HL-60 (cell line): ENCODE measurements around the gene TBC1D17.

Experiments used
- DNase-seq, 2 experiments: peaks; one replicate each; pipeline ENCODE4 v3.0.0-alpha.2; 2010 to 2020; ENCODE audit warnings: low read depth in 1 of 2, low spot score in 1 of 2
- H3K27ac ChIP-seq: fragments of 250-450 bp; sonication (Bioruptor Pico); replicated peaks from 2 replicates; pipeline ENCODE4 v1.5.1; 2020; ENCODE audit warnings: mild to moderate bottlenecking, moderate library complexity
- H3K27me3 ChIP-seq: fragments of 250-450 bp; sonication (Bioruptor Pico); 2 replicates; pipeline ENCODE4 v1.5.1; 2021; ENCODE audit warnings: mild to moderate bottlenecking, moderate library complexity; ENCODE audit not compliant: insufficient read depth, poor library complexity, severe bottlenecking
- H3K4me3 ChIP-seq: replicated peaks from 2 replicates; pipeline ENCODE4 v1.5.1; 2011; ENCODE audit warnings: mild to moderate bottlenecking, control low read depth, low read length; ENCODE audit not compliant: insufficient read depth
- CTCF ChIP-seq: IDR thresholded peaks from one replicate; pipeline ENCODE4 v1.5.1; 2011; ENCODE audit warnings: low read length, control low read depth, inconsistent platforms; ENCODE audit not compliant: insufficient read depth
- GABPA ChIP-seq: IDR thresholded peaks from 2 replicates; pipeline ENCODE4 v1.6.1; 2012; ENCODE audit warnings: low read depth
- POLR2AphosphoS5 ChIP-seq: IDR thresholded peaks from 2 replicates; pipeline ENCODE4 v1.6.1; 2012; ENCODE audit warnings: low read depth
- REST ChIP-seq: IDR thresholded peaks from 2 replicates; pipeline ENCODE4 v1.6.1; 2012; ENCODE audit warnings: low read depth; ENCODE audit not compliant: insufficient replicate concordance
- SPI1 ChIP-seq: IDR thresholded peaks from 2 replicates; pipeline ENCODE4 v1.6.1; 2012; ENCODE audit warnings: low read depth, mild to moderate bottlenecking, borderline replicate concordance

The TBC1D17 gene

GRCh38 chr19:49846408-49846807 lies 31.1 kb upstream of the TBC1D17 start:
- DNase-seq = no peak
- TF ChIP-seq CTCF = no peak
- TF ChIP-seq SPI1 = no peak
- no peak for TF ChIP-seq POLR2AphosphoS5
- no peak for TF ChIP-seq GABPA
- TF ChIP-seq REST = no peak
- no peaks in the 10 kb centered on the region for H3K27me3 ChIP-seq
- no peak overlapping the region for H3K4me3 ChIP-seq
- no peak overlapping the region for H3K27ac ChIP-seq

GRCh38 chr19:49847731-49848696 lies 29.5 kb upstream of the TBC1D17 start:
- peak overlapping the region; percentile 29 for H3K27ac ChIP-seq
- no peak overlapping the region for H3K4me3 ChIP-seq
- TF ChIP-seq SPI1 (no peak), POLR2AphosphoS5 (no peak), CTCF (no peak), REST (no peak), GABPA (no peak)
- DNase-seq = peak in 1 of 2 experiments; percentile 54
- no peaks in the 10 kb centered on the region for H3K27me3 ChIP-seq

- peak overlapping the region; percentile 29 for H3K27ac ChIP-seq
- DNase-seq = no peak
- H3K27me3 ChIP-seq = no peaks in the 10 kb centered on the region
- TF ChIP-seq REST (no peak), SPI1 (no peak), GABPA (no peak), POLR2AphosphoS5 (no peak), CTCF (no peak)
- no peak overlapping the region for H3K4me3 ChIP-seq
These were observed 28.6 kb upstream of the TBC1D17 start for GRCh38 chr19:49848938-49849337.
